Bronchial epithelial cell (primary cell): ENCODE measurements around the gene LINC00305. TPM values are rescaled to one million over a fixed set of nuclear protein-coding genes. Genes with fewer than 3 reads are reported as not detected.

Source experiments
- DNase-seq: peaks from one replicate; pipeline ENCODE4 v3.0.0-alpha.2; 2010; ENCODE audit warnings: low read depth
- FAIRE-seq: peaks from 2 replicates; lab custom pipeline; 2011; peaks lifted over from hg19 to GRCh38; lab: Jason Lieb, UNC
- H3K27me3 ChIP-seq: 2 replicates; pipeline ENCODE4 v1.5.1; 2011; ENCODE audit warnings: low read length; ENCODE audit not compliant: control insufficient read depth, insufficient read depth
- H3K36me3 ChIP-seq: 2 replicates; pipeline ENCODE4 v1.5.1; 2011; ENCODE audit warnings: low read length; ENCODE audit not compliant: control insufficient read depth, insufficient read depth
- H3K4me3 ChIP-seq: 2 replicates; pipeline ENCODE4 v1.5.1; 2011; ENCODE audit warnings: mild to moderate bottlenecking, low read depth, low read length, control low read depth
- total RNA-seq: library from RNA; depleted of rRNA; stranded (reverse); fragments of >200 nt; gene quantifications from 2 replicates; pipeline ENCODE4 v1.2.1, GENCODE V29; 2014
- TF ChIP-seq, protein P1 (sequence below): IDR thresholded peaks from 2 replicates; pipeline ENCODE4 v1.5.1; 2011; ENCODE audit warnings: mild to moderate bottlenecking, moderate library complexity, low read length, control low read depth, inconsistent platforms; ENCODE audit not compliant: insufficient read depth, severe bottlenecking

Gene LINC00305
- total RNA-seq, 1 donor from 2014 or later: not detected

DNA sequence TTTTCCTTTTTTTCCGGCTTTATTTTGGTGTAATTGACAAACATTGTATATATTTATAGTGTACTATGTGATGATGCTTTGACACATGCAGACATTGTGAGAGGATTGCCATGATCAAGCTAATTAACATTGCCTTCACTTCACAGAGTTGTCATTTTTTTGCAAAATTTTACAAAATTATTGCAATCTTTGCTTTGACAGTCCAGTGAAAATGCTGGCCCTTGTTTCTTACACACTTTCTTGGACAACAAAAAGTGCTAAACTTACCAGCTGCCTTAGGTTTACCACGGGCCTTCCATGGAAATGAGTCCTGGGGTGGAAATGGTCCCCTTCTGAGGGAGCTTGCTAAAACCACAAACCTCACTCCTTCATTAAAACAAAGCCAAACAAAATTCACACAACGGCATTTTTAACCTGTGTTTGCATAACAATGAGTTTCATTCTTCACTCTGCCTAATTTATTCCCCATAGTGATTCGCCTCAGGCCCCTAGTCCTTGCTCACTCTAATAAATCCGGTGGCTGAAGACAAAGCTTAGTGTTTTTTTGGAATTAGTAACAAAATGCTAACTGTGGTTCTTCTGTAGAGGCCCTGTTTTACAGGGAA is 32.2 kb downstream of the LINC00305 start:
- no peak overlapping the region for H3K4me3 ChIP-seq
- DNase-seq (no peak), FAIRE-seq (no peak)
- no peaks in the 10 kb centered on the region for H3K36me3 ChIP-seq
- H3K27me3 ChIP-seq: no peaks in the 10 kb centered on the region
- TF ChIP-seq, protein P1, sequence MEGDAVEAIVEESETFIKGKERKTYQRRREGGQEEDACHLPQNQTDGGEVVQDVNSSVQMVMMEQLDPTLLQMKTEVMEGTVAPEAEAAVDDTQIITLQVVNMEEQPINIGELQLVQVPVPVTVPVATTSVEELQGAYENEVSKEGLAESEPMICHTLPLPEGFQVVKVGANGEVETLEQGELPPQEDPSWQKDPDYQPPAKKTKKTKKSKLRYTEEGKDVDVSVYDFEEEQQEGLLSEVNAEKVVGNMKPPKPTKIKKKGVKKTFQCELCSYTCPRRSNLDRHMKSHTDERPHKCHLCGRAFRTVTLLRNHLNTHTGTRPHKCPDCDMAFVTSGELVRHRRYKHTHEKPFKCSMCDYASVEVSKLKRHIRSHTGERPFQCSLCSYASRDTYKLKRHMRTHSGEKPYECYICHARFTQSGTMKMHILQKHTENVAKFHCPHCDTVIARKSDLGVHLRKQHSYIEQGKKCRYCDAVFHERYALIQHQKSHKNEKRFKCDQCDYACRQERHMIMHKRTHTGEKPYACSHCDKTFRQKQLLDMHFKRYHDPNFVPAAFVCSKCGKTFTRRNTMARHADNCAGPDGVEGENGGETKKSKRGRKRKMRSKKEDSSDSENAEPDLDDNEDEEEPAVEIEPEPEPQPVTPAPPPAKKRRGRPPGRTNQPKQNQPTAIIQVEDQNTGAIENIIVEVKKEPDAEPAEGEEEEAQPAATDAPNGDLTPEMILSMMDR: no peak

DNA sequence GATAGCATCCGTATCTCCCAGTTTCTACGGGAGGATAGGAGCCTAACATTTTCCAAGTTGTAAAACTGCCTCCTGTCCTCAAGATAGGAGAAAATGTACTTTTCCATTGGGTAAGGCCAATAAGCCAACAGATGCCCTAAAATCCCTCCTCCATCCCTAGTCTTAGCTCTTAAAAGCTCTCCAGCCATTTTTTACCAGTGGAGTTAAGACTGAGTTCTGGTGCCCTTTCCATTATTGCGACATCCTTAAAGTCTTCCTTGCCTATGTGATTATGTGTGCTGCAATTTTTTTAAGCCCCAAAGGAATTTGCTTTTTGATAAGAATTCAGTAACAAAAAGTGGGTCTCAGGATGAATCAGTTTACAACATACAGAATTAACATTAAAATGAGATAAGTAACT is 33.0 kb downstream of the LINC00305 start:
- FAIRE-seq: no peak

DNA sequence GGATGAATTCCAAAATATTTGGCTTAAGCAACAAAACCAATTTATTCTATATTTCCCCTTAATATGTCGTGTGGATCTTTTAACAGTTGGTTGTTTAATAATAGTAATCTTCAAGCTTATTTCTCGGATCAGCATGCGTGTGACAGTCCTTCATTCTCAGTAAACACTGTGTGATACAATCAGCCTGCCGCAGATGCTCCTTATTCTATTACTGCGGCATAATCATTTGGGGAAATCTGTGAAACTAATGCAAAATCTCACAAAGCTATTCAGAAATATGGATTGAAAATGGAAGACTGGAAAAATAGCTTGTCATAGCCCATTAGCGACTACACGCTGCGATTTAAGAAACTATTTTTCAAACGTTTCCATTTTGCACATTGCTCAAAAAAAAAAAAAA is 36.9 kb downstream of the LINC00305 start:
- Histone ChIP-seq H3K27me3 (no peaks in the 10 kb centered on the region), H3K4me3 (no peak overlapping the region), H3K36me3 (no peaks in the 10 kb centered on the region)
- FAIRE-seq (no peak), DNase-seq (no peak)
- TF ChIP-seq, protein P1: no peak

More for the DNA sequence above, 33.0 kb downstream of the LINC00305 start:
- Histone ChIP-seq H3K4me3 (no peak overlapping the region), H3K27me3 (no peaks in the 10 kb centered on the region), H3K36me3 (no peaks in the 10 kb centered on the region)
- TF ChIP-seq, protein P1: no peak
- no peak for DNase-seq

DNA sequence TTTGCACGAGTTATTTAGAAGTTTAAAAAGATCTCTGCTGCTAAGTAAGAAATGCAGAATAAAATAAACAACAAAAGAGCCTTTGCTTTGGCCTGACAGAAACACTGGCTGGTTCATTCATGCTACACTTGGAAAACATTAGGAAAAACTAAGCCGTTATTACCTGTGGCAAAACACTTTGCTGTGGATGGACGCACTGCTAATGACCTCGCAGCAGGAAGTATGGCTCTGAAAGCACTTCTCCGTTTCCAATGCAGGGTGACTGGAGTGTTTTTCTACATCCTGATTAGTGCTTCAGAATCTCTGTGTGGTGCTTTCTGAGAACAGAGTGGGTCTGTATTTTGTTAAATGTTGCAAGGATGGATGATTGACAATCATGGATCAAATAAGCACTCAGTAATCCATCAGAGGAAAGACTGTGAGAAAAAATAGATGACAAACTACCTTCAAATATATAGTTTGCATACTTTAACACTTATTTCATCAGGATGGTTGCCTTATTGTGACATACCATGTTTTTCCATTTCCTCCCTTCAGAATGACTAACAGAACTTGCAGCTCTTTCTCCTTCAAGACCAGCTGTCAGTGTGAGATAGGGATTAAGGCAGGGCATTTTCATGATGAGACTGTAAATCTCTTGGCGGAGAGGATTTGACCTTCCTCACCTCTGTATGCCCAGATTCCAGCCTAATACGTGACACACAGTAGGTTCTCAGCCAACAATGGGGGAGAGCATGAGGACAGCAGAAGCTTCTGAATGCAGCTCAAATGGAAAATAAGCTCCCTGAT is 38.0 kb downstream of the LINC00305 start:
- FAIRE-seq: no peak
- peak; percentile 56 for DNase-seq
- no peaks in the 10 kb centered on the region for H3K36me3 ChIP-seq
- H3K27me3 ChIP-seq: no peaks in the 10 kb centered on the region
- TF ChIP-seq, protein P1: no peak
- H3K4me3 ChIP-seq: no peak overlapping the region

DNA sequence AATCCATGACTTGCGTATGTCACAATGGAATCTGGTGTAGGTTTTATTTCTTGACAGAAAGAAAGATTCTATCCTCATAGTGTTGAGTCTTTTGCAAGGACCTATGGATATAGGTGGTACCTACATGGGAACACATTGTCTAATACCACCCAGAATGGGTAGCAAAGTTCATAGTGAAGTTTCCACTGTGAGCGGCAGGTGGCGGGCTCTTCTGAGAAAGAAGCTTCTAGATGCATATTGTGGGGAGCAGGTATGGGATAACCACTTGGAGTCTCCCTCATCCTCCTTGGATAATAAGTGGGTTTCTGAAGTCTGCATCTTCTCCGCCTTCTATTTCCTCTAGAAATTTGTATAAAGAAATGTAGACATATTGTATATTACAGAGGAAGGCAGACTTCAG is 44.9 kb downstream of the LINC00305 start:
- Histone ChIP-seq H3K27me3 (no peaks in the 10 kb centered on the region), H3K4me3 (no peak overlapping the region), H3K36me3 (no peaks in the 10 kb centered on the region)
- TF ChIP-seq, protein P1: no peak
- FAIRE-seq (no peak), DNase-seq (no peak)
